Activated CD8-positive, alpha-beta memory T cell treated with anti-CD3 and anti-CD28 coated beads for 1 hour (primary cell): Measurements from ENCODE around the gene ZNF628.

Experiments
- DNase-seq, 2 donors: peaks; one replicate each; pipeline ENCODE4 v3.0.0-alpha.2; 2020; ENCODE audit warnings: low read depth in 1 of 2; ENCODE audit errors: extremely low read depth in 1 of 2

The ZNF628 gene

DNA sequence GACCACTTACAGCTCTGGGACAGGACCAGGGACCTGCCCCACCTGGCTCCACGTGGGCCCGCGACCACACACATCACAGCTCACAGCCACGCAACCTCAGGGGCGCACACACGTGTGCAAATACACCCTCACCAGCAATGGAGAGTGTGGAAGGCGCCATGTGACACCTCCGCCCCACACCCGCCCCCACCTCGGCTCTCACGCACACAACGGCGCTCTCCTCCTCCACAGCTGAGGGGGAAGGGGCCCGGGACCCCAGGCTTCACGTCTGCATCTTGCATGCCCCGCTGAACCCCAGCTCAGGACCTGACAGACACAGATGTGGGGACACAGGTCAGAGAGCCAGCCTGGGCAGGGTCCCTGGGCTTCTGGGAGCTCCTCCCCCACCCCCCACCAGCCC is 26.9 kb upstream of the ZNF628 start:
- no peak for DNase-seq

- DNase-seq = no peak
Measured at GRCh38 chr19:55451163-55451964, 25.1 kb upstream of the ZNF628 start.

GRCh38 chr19:55451965-55452748 is 24.3 kb upstream of the ZNF628 start:
- DNase-seq = no peak

GRCh38 chr19:55452749-55453346 is 23.6 kb upstream of the ZNF628 start:
- DNase-seq = no peak

GRCh38 chr19:55453511-55454260 is 22.7 kb upstream of the ZNF628 start:
- no peak for DNase-seq

DNA sequence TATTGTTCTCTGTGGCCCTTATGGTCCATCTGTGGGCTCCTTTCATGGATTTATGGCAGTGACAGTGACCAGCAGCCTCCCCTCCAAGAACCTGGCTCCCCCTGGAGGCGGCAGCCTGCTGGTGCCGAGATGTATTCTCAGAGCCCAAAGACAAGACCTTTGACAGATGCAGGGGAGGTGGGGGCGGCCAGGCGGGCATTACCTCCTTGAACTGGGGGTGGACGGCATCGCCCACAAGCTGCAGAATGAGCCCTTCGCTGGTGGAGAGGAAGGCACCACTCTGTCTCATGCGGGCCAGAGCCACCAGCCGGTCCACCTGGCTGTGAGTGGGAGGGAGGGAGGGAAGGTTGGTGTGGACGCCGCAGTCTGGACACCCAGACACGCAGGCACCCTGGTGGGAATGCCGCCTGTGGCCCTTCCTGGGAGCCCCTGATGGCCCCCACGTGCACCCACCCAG is 21.6 kb upstream of the ZNF628 start:
- no peak for DNase-seq

DNA sequence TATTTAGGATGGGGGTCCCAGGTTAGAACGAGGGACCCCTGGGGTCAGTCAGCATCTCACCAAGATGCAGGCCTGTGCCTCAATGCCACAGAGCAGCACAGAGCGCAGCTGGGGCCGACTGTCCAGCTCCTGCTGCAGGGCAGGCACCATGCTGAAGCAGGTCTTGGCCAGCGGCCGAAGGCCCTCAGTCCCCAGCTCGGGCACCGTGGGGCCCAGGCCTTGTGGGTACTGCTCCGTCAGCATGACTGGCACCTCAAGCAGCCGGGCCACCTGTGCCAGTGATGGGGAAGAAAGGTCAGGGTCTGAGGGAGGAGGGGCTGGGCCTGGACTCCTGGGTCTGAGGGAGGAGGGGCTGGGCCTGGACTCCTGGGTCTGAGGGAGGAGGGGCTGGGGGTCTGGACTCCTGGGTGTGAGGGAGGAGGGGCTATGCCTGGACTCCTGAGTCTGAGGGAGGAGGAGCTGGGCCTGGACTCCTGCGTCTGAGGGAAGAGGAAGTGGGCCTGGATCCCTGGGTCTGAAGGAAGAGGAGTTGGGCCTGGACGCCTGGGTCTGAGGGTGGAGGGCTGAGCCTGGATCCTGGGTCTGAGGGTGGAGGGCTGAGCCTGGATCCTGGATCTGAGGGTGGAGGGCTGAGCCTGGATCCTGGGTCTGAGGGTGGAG is 20.7 kb upstream of the ZNF628 start:
- no peak for DNase-seq

- DNase-seq = no peak
Measured at GRCh38 chr19:55456347-55456746, 20.1 kb upstream of the ZNF628 start.

GRCh38 chr19:55457683-55458457 is 18.5 kb upstream of the ZNF628 start:
- DNase-seq = no peak

DNA sequence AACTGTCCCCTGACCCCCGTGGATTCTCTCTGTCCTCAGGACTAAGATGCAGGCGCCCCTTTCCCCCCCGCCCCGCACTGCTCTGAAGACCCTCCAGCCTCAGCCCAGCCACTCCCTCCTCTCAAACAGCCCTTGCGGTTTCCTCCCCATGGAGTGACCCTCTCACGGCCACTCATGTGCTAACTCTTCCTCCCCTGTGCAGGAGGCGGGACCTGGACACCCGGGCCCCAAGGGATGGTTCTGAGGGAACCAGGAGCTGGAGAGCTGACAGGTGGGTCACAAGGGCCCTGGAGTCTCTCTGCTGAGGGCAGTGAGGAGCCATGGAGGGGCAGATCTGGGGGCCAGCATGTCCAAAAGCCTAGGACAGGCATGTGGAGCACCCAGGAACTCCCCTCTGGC is 16.9 kb upstream of the ZNF628 start:
- DNase-seq = no peak

GRCh38 chr19:55459950-55460657 is 16.3 kb upstream of the ZNF628 start:
- no peak for DNase-seq

- DNase-seq = no peak
Measured at GRCh38 chr19:55460670-55461258, 15.7 kb upstream of the ZNF628 start.

- DNase-seq = peak; percentile 100
Measured at GRCh38 chr19:55461259-55461973, 15.0 kb upstream of the ZNF628 start, which contains the start of gene ISOC2. TSS of gene ISOC2 (minus strand) at chr19:55461642. CDS start at chr19:55456486, 5,156 bp downstream.

DNA sequence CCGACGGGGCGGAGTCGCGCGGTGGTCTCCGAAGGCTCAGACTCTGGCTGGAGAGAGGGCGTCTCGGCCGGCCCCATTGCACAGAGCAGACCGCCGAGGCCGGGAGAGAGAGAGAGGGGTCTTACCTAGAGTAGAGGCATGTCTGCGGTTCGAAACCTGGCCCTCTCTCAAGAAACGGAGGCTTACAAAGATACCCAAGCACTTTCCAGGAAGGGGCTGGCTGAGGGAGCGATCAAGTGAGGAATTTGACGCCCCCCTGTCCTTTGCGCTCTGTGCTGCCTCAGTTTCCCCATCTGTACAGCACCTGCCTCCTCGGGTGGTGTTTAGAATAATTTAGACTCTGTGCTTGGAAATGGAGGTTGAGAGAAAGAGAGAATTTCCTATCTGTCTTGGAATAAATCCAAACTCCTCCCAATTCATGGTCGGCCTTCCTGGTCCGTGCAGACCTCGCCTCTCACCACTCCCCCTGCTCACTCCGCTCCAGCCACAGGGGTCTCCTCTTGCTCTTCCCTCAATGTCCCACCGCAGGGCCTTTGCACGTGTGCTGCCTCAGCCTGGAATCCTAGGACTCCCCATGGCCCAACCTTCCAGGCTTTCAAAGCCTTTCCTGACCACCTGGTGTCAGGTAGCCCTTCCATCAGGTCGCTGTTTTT is 14.3 kb upstream of the ZNF628 start:
- no peak for DNase-seq

DNA sequence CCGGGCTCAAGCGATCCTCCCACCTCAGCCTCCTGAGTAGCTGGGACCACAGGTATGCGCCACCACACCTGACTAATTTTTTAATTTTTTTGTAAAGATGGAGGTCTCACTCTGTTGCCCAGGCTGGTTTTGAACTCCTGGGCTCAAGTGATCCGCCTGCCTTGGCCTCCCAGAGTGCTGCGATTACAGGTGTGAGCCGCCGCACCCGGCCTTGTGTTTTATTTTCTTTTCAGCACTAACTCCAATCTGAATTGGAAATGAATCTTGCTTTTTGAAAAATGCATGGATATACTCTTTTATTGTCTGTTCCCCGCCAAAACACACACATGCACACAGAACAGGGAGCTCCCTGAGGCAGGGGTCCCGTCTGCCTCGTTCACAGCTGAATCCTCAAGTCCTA is 13.7 kb upstream of the ZNF628 start:
- no peak for DNase-seq

- no peak for DNase-seq
Measured at GRCh38 chr19:55463583-55464031, 12.8 kb upstream of the ZNF628 start.

DNA sequence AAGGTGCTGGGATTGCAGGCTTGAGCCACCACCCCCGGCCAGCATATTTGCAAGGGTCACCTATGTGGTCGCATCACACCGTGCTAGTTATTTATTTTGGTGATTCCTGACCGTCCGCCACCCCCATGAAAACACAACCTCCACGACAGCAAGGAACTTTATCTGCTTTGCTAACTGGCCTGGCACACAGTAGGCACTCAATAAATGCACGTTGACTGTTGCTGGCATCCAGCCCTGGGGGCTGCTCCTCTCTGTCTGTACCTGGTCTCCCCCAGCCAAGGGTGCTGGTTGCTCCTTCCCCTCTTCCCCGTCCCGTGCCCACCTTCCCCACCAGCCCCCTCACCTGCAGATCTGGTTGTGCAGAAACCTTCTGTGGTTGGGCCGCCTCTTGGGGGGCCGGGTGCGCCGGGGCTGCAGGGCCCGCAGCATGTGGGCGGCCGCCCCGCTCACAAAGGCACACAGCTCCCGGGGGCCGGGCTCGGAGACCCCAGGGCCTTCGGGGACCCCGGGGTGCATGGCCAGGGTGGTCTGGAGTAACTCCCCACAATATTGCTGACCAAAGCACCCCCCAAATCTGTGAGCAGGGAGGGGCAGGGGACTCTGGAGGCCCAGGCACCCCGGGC is 12.3 kb upstream of the ZNF628 start:
- no peak for DNase-seq
